ENCODE results near the gene ZNF93. TPM values are rescaled to one million over a fixed set of nuclear protein-coding genes. Genes with fewer than 3 reads are reported as not detected.
A peak's percentile ranks its signal among the peaks of the same experiment; 100 is the strongest.

ZNF93 gene
- total and polyA plus RNA-seq, 2 of the 8 experiments (the other 6 are each of a cell fraction or from before 2014, with no cell fraction given), result 40.8 to 61.8 TPM

GRCh38 chr19:19956434-19957075, 55.8 kb downstream of the ZNF93 start:
- 51% methylated on average over 15 of the region's 15 CpGs; no CpG with 5 or more reads in 1 of the 2 experiments for WGBS, 2 experiments (ENCODE audit: extremely low coverage in 1 of 2, insufficient coverage in 1 of 2, insufficient read length in 1 of 2, insufficient replicate concordance in 2 of 2, low coverage in 1 of 2, low lambda C conversion rate in 2 of 2, missing lambda C conversion rate in 1 of 2)
- Histone ChIP-seq H2AFZ (ENCODE audit: low read length) (peak overlapping the region; percentile 100), H3K4me3 (ENCODE audit: extremely low read depth in 1 of 4, insufficient read depth in 2 of 4, low read depth in 3 of 4, low read length in 4 of 4) (peak overlapping the region in 2 of 4 experiments; percentile 41 to 52; a peak in 3 of 8 replicates), H4K8ac (ENCODE audit: extremely low read depth, insufficient read depth, low read length) (peak overlapping the region; percentile 60; the same call in 1 of the 2 replicates), H2BK5ac (ENCODE audit: low read depth, low read length) (peak overlapping the region; percentile 84; the same call in 1 of the 2 replicates), H3K4me2 (ENCODE audit: insufficient read depth in 1 of 2, low read depth in 2 of 2, low read length in 2 of 2) (peak overlapping the region; percentile 66 to 78), H3K9me3 (ENCODE audit: insufficient read depth in 2 of 2, low read depth in 1 of 2, low read length in 1 of 2) (no peaks in the 10 kb centered on the region), H3K14ac (ENCODE audit: insufficient read length) (no peak overlapping the region), H2AK5ac (ENCODE audit: low read depth, low read length) (0 out of 2 replicates have a peak overlapping the region, but pooled peaks have one; percentile 75), H3K4me1 (replicated peaks in 1 of 4; ENCODE audit: control insufficient read depth in 3 of 4, insufficient read depth in 4 of 4, low read length in 3 of 4) (peaks cover 0 to 4% (median 0%) of the 10 kb centered on the region in 4 experiments; a peak in 2 of 7 replicates), H2BK120ac (replicated peaks; ENCODE audit: low read depth, low read length) (no peak overlapping the region), H3K27me3 (replicated peaks in 1 of 4; ENCODE audit: control insufficient read depth in 3 of 4, extremely low read depth in 1 of 4, insufficient read depth in 3 of 4, low read length in 3 of 4) (no peaks in the 10 kb centered on the region), H4K91ac (replicated peaks; ENCODE audit: insufficient read length, low read length) (no peak overlapping the region), H3K79me2 (ENCODE audit: control insufficient read depth in 1 of 2, insufficient read depth in 2 of 2, low read length in 2 of 2) (no peaks in the 10 kb centered on the region), H3K4ac (replicated peaks; ENCODE audit: insufficient read length, low read depth, low read length) (no peak overlapping the region), H4K20me1 (replicated peaks in 1 of 2; ENCODE audit: control insufficient read depth in 1 of 2, insufficient read depth in 2 of 2, low read length in 2 of 2) (no peaks in the 10 kb centered on the region), H2BK15ac (ENCODE audit: low read length) (no peak overlapping the region), H3K9ac (replicated peaks in 1 of 4; ENCODE audit: extremely low read depth in 1 of 4, low read depth in 3 of 4, low read length in 3 of 4) (peak overlapping the region in 3 of 4 experiments; percentile 25 to 52 (median 33); a peak in 3 of 7 replicates), H3K56ac (replicated peaks; ENCODE audit: insufficient read length, low read depth, low read length) (no peak overlapping the region), H3K27ac (ENCODE audit: low read depth, low read length) (peak overlapping the region; percentile 56; the same call in 1 of the 2 replicates), H2BK12ac (ENCODE audit: low read depth, low read length) (peak overlapping the region; percentile 93), H3K18ac (ENCODE audit: extremely low read depth, low read length) (peak overlapping the region; percentile 87), H4K5ac (ENCODE audit: insufficient read length, low read depth, low read length) (peak overlapping the region; percentile 32), H3K79me1 (ENCODE audit: low read depth, low read length) (no peaks in the 10 kb centered on the region), H3K36me3 (ENCODE audit: control insufficient read depth in 2 of 4, insufficient read depth in 4 of 4, low read length in 3 of 4) (no peaks in the 10 kb centered on the region), H3K23ac (ENCODE audit: insufficient read length) (no peak overlapping the region), H2BK20ac (ENCODE audit: low read length) (0 out of 2 replicates have a peak overlapping the region, but pooled peaks have one; percentile 32), H3K23me2 (ENCODE audit: low read depth, low read length) (no peaks in the 10 kb centered on the region)
- POLR2A ChIA-PET (ENCODE audit: partially characterized antibody), result interaction anchor here (0.6 to 1.5 kb wide), 20 partner anchors 9 to 411 kb away, joined by 3 to 8 read pairs (median 3); partner anchors contain the start of genes ZNF14, ZNF253, ZNF486 and ZNF506
- peak; percentile 98 for FAIRE-seq
- CTCF ChIA-PET (ENCODE audit: partially characterized antibody), result interaction anchor here (0.5 to 1.0 kb wide), 5 partner anchors 41 to 281 kb away, joined by 3 read pairs; partner anchors contain the start of genes ZNF506 and ZNF682
- peak; percentile 62 to 75 for DNase-seq (ENCODE audit: low read depth in 1 of 2, low spot score in 2 of 2)
- TF ChIP-seq E2F6 (IDR thresholded peaks at IDR 0.05), result no peak
- peak; percentile 75 for TF ChIP-seq TAF7 (optimal IDR thresholded peaks at IDR 0.05; ENCODE audit: borderline replicate concordance, low read depth, low read length)
- TF ChIP-seq EGR1 (IDR thresholded peaks at IDR 0.05; ENCODE audit: borderline replicate concordance, low read depth, low read length), result no peak
- TF ChIP-seq TAF1 (IDR thresholded peaks at IDR 0.05; ENCODE audit: low read depth, low read length), result peak; percentile 91
- peak; percentile 61 for TF ChIP-seq CEBPB (IDR thresholded peaks at IDR 0.05; ENCODE audit: low read depth, low read length)
- TF ChIP-seq ATF2 (IDR thresholded peaks at IDR 0.05; ENCODE audit: low read length), result 0 out of 2 replicates have a peak, but pooled peaks have one; percentile 54
- no peak for TF ChIP-seq YY1 (IDR thresholded peaks at IDR 0.05; ENCODE audit: low read depth, low read length)
- TF ChIP-seq POLR2A (IDR thresholded peaks at IDR 0.05; ENCODE audit: control extremely low read depth in 1 of 2, low read depth in 2 of 2, low read length in 2 of 2), result peak; percentile 55 to 90
- TF ChIP-seq TBP (IDR thresholded peaks at IDR 0.05; ENCODE audit: low read depth, low read length), result peak; percentile 89
- TF ChIP-seq POLR2AphosphoS5 (IDR thresholded peaks at IDR 0.05; ENCODE audit: low read depth, low read length), result peak; percentile 82

Measured in H1 (cell line).